ENCODE data around the gene FXN. TPM values are rescaled to one million over a fixed set of nuclear protein-coding genes. Genes with fewer than 3 reads are reported as not detected.
A peak's percentile ranks its signal among the peaks of the same experiment; 100 is the strongest.

FXN gene
- total RNA-seq, 3 donors from 2014 or later, result 3.8 to 7.5 (median 6.9) TPM

- no peaks in the 10 kb centered on the region for H3K36me3 ChIP-seq
- DNase-seq (ENCODE audit: low spot score in 2 of 2), result no peak
- no peaks in the 10 kb centered on the region for H3K9me3 ChIP-seq
- H3K27ac ChIP-seq, result no peak overlapping the region
- H3K27me3 ChIP-seq, result no peaks in the 10 kb centered on the region
- intact Hi-C loops (cut with DNase I; ENCODE audit: low total_unique reads), result no loop called here
- TF ChIP-seq POLR2AphosphoS5 (IDR thresholded peaks at IDR 0.05) (no peak), CTCF (IDR thresholded peaks at IDR 0.05) (peak in 2 of 3 donors; percentile 58 to 59)
- no peak overlapping the region for H3K4me3 ChIP-seq
- no peaks in the 10 kb centered on the region for H3K4me1 ChIP-seq
Observed at GRCh38 chr9:69027355-69028097, 8.0 kb upstream of the FXN start.

GRCh38 chr9:69028754-69029153, 6.8 kb upstream of the FXN start:
- Histone ChIP-seq H3K27ac (no peak overlapping the region), H3K36me3 (no peaks in the 10 kb centered on the region), H3K4me3 (no peak overlapping the region), H3K27me3 (no peaks in the 10 kb centered on the region), H3K9me3 (no peaks in the 10 kb centered on the region), H3K4me1 (no peaks in the 10 kb centered on the region)
- DNase-seq (ENCODE audit: low spot score in 2 of 2), result no peak
- no peak for TF ChIP-seq POLR2A (IDR thresholded peaks at IDR 0.05)
- intact Hi-C loops (cut with DNase I; ENCODE audit: low total_unique reads), result no loop called here

DNA sequence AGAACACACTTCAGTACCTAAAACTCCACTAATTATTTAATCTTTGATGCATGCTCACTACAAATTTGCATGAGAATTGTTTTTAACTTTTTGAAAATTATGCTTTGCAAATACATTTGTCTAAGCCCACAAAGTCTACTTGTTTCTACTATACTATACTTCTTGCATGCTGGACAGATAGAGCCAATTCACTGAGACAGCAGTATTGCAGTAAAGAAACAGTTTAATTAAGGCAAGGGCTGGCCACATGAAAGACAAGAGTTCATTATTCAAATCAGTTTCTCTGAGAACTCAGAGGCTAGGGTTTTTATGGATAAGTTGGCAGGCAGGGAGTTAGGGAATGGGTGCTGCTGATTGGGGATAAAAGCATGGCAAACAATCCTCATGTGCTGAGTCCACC, 6.0 kb upstream of the FXN start:
- no peak for DNase-seq (ENCODE audit: low spot score in 2 of 2)
- intact Hi-C loops (cut with DNase I; ENCODE audit: low total_unique reads), result no loop called here
- H3K4me3 ChIP-seq, result no peak overlapping the region
- no peaks in the 10 kb centered on the region for H3K36me3 ChIP-seq
- no peaks in the 10 kb centered on the region for H3K9me3 ChIP-seq
- H3K27me3 ChIP-seq, result no peaks in the 10 kb centered on the region
- no peak overlapping the region for H3K27ac ChIP-seq
- no peak for TF ChIP-seq CTCF (IDR thresholded peaks at IDR 0.05)
- no peak for TF ChIP-seq POLR2A (IDR thresholded peaks at IDR 0.05)
- no peak for TF ChIP-seq POLR2AphosphoS5 (IDR thresholded peaks at IDR 0.05)
- no peaks in the 10 kb centered on the region for H3K4me1 ChIP-seq

- no peak for DNase-seq (ENCODE audit: low spot score in 2 of 2)
- TF ChIP-seq CTCF (IDR thresholded peaks at IDR 0.05) (no peak), POLR2AphosphoS5 (IDR thresholded peaks at IDR 0.05) (no peak), POLR2A (IDR thresholded peaks at IDR 0.05) (no peak)
- Histone ChIP-seq H3K4me3 (no peak overlapping the region), H3K27me3 (no peaks in the 10 kb centered on the region), H3K4me1 (no peaks in the 10 kb centered on the region), H3K9me3 (no peaks in the 10 kb centered on the region), H3K27ac (no peak overlapping the region), H3K36me3 (no peaks in the 10 kb centered on the region)
- intact Hi-C loops (cut with DNase I; ENCODE audit: low total_unique reads), result no loop called here
Observed at GRCh38 chr9:69030851-69031645, 4.5 kb upstream of the FXN start.

DNA sequence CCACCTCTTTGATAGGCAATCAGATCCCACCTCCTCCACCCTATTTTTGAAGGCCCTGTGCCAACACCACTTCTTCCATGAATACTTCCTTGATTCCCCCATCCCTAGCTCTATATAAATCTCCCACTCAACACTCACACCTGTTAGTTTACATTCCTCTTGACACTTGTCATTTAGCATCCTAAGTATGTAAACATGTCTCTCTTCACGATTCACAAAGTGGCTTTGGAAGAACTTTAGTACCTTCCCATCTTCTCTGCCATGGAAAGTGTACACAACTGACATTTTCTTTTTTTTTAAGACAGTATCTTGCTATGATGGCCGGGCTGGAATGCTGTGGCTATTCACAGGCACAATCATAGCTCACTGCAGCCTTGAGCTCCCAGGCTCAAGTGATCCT, 1.5 kb upstream of the FXN start:
- TF ChIP-seq POLR2AphosphoS5 (IDR thresholded peaks at IDR 0.05) (no peak), POLR2A (IDR thresholded peaks at IDR 0.05) (no peak), CTCF (IDR thresholded peaks at IDR 0.05) (no peak)
- H3K4me3 ChIP-seq, result no peak overlapping the region
- no peaks in the 10 kb centered on the region for H3K4me1 ChIP-seq
- H3K9me3 ChIP-seq, result no peaks in the 10 kb centered on the region
- intact Hi-C loops (cut with DNase I; ENCODE audit: low total_unique reads), result no loop called here
- no peaks in the 10 kb centered on the region for H3K27me3 ChIP-seq
- no peaks in the 10 kb centered on the region for H3K36me3 ChIP-seq
- no peak overlapping the region for H3K27ac ChIP-seq
- DNase-seq (ENCODE audit: low spot score in 2 of 2), result no peak

Data from breast epithelium (tissue), 4 donors.